C1 segment of cervical spinal cord (tissue), 14 donors: ENCODE results near the gene SHC3.
"Not testable (repeated sequence)": the region's sequence is repeated elsewhere in the genome, so short reads cannot be mapped to it uniquely, and the experiment has no call there.

ENCODE experiments used
- DNase-seq, 14 donors: peaks; one replicate each; lab custom pipeline; 2025; lab: John Stamatoyannopoulos, UW

The SHC3 gene, protein sequence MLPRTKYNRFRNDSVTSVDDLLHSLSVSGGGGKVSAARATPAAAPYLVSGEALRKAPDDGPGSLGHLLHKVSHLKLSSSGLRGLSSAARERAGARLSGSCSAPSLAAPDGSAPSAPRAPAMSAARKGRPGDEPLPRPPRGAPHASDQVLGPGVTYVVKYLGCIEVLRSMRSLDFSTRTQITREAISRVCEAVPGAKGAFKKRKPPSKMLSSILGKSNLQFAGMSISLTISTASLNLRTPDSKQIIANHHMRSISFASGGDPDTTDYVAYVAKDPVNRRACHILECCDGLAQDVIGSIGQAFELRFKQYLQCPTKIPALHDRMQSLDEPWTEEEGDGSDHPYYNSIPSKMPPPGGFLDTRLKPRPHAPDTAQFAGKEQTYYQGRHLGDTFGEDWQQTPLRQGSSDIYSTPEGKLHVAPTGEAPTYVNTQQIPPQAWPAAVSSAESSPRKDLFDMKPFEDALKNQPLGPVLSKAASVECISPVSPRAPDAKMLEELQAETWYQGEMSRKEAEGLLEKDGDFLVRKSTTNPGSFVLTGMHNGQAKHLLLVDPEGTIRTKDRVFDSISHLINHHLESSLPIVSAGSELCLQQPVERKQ

DNA sequence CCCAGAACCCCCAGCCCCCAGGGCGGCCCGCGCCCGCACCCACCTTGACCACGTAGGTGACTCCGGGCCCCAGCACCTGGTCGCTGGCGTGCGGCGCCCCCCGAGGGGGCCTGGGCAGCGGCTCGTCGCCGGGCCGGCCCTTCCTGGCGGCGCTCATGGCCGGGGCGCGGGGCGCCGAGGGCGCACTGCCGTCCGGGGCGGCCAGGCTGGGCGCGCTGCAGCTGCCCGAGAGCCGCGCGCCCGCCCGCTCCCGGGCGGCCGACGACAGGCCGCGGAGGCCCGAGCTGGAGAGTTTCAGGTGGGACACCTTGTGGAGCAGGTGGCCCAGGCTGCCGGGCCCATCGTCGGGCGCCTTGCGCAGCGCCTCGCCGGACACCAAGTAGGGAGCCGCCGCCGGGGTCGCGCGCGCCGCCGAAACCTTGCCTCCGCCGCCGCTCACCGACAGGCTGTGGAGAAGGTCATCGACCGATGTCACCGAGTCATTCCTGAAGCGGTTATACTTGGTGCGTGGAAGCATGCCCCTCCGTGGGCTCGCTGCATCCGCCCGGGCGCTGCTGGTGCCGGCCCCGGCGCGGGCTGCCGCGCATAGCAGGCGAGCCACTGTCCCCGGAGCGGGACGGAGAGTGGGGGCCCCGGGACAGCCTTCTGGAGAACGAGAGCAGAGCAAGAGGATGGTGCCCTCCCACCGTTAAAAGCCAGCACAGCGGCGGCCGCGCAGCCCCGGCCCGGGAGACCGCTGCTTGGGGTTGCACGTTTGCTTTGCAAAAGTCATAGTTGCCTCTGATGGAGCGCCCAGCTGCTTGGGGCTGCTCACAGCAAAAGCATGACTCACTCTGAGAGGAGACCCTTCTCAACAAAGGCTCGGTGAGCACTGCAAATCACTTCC lies at the start of gene SHC3:
TSS of gene SHC3 (minus strand) at position 875 of the 886 bp plus-strand sequence. CDS start at position 517, 358 bp downstream.
- peak in 1 of 14 donors; percentile 7 for DNase-seq

DNA sequence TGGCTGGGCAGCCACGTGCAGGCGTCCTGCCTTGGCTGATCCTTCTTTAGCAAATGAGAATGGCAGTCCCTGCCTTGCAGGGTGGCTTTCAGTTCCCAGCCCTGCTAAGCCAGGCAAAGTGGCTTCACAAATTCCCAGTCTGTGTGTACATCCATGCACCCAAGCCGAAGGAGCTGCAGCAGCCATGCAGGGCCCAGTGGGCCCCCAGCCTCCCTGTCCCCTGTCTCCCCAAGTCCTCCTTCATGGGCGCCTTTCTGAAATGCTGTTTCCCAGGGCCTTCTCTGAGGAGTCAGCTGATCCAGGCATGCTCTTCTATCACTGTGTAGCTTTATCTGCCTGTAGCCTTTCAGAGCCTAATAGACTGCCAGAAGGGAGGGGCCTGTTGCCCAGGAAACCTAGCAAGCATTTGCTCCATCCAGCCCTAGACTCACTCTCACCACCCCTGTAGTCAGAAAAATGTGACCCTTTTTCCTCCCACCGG lies 47.4 kb upstream of the SHC3 start:
- no peak for DNase-seq

DNA sequence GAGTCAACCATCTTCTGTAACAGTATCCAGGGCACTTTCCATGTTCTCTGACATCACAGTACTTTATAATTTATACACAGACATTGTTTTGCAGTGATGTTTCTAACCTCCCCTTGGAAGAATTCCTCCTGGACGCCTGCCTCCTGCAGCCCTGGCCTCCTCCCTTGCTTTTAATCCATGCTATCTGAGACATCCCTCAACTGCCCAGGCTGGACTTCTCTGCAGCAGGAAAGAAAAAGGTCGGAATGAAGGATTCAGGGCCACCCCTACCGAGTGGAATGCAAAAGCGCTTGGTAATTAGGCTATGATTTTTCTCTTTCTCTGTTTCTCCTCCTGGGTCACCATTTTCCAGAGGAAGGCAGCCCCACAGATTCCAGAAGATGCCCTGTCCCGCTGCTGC lies 47.0 kb upstream of the SHC3 start:
- no peak for DNase-seq

DNA sequence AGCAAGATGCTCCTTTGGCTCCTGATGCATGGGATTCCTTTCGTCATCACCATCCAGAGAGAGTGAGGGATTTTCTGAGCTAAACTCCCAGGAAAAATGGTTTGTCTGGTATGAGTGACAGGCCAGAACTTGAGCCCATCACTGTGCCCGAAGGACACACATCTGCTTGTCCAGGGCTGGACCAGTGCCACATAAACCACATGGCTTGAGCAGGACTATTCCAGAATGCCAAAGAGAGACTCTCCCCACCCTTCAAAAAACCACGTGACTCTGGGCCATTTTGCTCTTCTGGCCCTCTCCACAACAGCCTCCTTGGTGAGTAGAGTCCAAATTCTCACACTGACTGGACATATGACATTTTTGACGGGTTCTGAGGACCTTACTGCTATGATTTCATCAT lies 46.4 kb upstream of the SHC3 start:
- no peak for DNase-seq

DNA sequence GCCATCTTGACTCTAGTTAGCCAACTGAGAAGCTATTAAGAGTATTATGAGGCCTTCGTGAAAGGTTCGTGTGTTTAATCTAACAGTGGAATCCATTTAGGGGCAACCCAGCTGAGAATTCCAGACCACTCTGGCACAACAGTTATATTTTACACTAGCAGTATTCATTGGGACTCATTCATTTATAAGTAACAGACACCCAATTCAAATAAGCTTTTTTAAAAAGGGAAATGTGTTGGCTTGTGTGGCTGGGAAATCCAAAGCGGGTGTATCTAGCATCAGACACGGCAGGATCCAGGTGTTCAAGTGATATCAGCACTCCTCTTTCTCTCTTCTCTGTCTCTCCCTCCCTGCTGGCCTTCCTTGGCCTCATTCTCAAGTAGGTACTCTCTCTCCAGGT lies 46.0 kb upstream of the SHC3 start:
- no peak for DNase-seq

DNA sequence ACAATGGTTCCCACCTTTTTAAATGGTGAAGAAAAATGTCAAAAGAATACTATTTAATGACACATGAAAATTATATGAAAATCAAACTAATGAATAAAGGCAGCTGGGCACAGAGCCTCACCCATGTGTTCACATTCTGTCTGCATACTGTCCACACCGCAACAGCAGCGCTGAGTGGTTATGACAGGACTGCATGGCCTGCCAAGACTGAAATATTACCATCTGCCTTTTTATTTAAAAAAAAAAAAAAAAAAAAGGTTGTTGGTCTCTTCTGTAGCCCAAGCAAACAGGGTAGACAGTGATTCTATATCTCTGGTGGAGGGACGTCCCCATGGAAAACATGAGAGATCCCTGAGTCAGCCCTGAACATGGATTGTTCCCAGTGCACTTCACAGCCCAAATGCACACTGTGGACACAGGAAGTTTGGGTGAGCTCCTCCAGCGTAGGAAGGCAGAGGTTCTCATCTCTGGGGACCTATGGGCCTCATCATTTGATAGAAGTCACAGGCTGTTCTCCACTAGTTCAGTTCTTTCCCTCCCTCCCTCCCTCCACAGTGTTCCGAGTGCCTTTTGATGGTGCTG lies 44.9 kb upstream of the SHC3 start:
- no peak for DNase-seq

DNA sequence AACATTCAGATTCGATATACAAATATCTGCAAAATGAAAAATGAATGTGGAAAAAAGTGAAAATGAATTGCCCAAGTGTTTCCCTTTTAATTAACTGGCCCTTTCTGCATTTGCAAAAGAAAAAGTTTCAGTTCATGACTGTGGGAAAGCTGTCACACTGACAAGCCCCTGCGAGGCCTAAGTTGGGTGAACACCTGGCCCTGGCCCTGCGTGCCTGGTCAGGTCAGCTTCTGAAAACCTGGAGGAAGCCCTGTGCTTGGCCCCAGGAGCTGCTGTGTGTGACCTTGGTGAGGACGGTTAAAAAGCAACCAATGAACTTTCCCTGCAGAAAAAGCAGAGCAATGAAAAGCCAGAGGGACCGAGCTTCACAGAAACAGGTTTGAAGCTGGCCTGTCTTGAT lies 41.0 kb upstream of the SHC3 start:
- no peak for DNase-seq

DNA sequence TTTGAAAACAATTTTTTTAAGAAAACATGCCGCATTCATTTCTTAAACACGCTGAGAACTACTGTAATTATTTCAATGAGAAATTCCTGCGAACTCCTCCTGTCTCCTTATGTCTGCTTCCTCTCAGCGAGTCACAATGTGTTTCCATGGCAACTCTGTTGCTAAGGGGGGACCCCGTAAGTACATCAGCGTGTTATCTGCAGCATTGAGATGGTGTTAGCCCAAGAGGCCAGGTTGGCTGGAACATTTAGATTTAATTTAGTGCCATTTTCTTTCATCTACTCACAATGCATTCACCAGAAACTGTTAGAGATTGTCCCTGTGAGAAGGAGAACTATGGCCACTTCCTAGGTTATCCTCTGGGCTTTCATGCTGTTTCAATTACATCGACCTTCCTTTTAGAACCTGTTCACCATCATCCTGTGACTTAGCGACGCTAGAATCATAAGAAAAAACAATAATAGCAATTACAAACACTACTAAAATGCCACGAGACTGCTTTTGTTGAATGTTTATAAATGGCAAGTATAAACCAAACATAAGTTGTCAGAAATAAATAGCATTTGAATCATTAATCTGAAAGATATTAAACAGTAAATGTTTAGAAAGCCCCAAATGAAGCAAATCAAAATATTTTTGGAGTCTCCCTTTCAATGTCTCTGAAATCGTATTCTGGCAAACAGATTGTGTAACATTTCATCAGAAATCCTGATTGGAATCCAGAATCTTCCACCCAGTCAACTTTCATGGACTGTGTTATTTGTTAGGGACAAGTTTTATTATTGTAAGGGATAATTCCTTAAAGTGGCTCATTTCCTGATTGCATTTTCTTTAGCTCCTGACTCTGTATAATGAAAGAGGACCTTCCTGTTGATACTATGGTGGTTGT lies 39.7 kb upstream of the SHC3 start:
- DNase-seq: no peak

DNA sequence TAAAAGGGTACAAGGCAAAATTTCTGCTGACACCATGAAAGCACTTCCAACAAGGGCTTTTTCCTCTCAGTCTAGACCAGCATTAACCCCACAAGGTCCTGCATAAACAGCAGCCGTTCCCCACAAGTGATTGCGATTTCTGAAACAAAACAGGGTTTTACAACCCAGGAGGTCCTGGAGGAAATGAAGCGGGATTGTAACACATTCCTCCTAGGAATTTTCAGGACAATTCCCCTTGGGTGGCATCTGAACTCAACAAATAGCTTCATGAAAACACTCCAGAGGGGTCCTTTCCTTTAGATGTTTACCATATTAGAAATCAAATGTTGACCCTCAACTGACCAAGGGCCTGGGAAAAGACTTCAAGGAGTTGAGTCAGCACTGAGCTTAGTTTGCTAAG lies 36.7 kb upstream of the SHC3 start:
- no peak for DNase-seq

DNA sequence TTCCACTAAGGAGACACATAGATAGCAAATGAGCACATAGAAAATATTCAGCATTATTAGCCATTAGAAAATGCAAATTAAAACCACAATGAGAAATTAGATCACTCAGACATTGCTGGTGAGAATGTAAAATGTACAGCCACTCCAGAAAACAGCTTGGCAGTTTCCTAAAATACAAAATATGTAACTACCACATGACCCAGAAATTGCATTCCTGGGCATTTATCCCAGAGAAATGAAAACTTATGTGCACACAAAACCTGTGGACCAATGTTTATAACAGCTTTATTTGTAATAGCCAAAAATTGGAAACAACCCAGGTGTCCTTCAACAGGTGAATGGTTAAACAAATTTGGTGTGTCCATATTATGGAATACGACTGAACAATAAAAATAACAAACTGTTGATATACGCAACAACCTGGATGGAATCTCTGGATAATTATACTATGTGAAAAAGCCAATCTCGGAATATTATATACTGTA lies 34.8 kb upstream of the SHC3 start:
- no peak for DNase-seq

DNA sequence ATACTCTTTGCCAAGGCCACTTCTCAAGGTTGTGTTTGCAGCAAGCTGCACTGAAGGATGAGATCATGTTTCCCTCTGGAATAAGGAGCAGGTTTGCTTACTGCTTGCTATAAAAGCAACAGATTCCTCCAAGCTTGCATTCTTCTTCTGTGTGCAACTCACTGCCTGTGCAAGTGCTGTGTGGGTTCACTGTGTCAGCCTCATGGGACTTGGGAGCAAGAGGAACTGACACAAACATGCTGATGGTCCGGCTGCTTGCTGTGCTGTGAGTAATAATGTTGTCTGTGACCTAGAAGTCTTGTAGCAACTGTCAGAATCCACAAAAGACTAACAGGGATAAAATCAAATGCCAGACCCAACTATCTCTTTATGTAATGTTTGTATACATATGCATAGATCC lies 33.6 kb upstream of the SHC3 start:
- no peak for DNase-seq

DNA sequence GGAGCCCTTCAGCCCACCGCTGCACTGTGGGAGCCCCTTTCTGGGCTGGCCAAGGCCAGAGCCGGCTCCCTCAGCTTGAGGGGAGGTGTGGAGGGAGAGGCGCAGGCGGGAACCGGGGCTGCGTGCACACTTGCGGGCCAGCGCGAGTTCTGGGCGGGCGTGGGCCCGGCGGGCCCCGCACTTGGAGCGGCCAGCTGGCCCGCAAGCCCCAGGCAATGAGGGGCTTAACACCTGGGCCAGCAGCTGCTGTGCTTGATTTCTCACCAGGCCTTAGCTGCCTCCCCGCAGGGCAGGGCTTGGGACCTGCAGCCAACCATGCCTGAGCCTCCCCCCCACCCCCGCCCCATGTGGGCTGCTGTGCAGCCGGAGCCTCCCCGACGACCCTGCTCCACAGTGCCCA lies 30.7 kb upstream of the SHC3 start:
- DNase-seq: not testable (repeated sequence)

DNA sequence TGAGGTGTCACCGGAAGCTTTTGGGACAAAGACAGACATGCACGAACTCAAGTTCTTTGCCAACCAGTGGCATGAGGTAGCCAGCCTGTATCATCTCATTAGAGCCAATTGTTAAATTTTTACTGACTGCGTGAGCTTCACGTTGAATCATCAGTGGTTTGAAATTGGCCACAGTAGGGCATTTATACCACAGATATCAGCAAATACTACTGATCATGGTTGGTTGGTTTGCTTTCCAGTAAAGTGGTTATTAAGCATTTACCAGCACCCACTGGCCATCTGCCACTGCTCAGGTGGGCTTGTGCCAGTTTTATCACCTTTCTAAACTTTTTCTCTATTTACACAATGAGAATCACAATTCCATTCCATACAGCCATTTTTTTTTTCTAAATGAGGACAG lies 28.4 kb upstream of the SHC3 start:
- no peak for DNase-seq

DNA sequence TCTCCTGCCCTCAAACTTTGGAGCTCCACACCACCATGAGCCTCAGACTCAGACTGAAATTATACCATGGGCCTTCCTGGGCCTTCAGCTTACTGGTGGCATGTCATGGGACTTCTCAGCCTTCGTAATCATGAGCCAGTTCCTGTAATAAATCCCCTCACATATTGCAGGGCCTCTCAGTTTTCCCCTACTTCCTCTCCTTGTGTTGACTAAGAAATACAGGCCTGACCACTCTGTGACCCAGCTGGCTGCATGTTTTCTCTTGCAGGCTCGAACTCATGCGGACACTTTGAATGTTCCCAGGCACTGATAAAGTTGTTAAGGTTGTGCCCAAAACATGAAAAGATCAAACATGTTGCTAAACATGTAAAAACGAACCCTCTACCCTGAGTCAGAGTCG lies 26.2 kb upstream of the SHC3 start:
- DNase-seq: no peak

DNA sequence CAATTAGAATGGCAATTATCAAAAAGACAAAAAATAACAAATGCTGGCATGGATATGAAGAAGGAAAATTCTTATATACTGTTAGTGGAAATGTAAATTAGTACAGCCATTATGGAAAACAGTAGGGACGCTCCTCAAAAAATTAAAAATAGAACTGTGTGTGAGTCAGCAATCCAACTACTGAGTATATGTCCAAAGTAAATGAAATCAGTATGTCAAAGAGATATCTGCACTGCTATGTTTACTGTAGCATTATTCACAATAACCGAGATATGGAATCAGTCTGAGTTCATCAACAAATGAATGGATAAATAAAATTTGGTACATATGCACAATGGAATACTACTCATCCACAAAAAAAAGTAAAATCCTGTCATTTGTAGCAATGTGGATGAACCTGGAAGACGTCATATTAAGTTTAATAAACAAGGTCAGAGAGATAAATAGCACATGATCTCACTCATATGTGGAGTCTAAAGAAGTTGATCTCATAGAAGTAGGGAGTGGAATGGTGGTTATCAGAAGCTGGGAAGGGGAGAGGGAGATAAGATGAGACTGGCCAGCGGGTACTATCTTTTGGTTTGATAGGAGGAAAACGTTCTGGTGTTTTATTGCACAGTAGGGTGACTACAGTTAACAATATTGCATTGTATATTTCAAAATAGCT lies 16.6 kb upstream of the SHC3 start:
- DNase-seq: no peak

DNA sequence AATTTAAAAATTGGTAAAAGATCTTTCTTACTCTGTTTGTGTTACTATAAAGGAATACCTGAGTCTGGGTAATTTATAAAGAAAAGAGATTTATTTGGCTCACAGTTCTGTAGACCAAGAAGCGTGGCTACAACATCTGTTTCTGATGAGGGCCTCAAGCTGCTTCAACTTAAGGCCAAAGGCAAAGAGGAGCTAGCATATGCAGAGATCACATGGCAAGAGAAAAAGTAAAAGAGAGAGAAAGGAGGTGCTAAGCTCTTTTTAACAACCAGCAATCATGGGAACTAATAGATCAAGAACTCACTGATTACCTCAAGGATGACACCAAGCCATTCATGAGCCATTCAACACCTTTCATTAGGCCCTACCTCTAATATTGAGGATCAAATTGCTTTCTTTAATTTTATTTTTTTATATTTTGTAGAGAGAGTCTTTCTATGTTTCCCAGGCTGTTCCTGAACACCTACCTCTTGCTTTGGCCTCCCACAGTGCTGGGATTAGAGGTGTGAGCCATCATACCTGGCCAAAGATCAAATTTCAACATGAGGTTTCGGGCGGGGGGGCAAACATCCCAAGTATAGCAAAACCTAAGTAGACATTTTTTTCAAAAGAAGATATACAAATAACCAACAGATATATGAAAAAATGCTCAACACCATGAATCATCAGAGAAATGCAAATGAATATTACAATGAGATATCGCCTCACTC lies 16.0 kb upstream of the SHC3 start:
- DNase-seq: no peak

DNA sequence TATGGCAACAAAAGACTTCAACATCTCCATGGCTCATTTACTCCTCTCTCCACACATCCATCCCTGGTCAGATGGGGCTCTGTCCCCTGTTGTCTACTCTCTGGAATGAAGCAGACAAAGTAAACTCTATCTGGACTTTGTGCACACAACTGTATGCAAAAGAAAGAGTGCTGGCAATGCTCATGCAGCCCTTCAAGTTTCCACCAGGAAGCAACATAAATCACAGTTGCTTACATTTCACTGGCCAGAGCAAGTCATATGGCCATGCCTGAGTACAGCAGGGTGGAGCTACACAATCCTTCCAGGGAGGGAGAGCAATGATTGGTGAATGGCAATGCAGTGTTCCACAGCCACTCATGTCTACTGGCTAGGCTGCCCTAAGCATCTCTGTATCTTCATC lies 12.4 kb upstream of the SHC3 start:
- no peak for DNase-seq

DNA sequence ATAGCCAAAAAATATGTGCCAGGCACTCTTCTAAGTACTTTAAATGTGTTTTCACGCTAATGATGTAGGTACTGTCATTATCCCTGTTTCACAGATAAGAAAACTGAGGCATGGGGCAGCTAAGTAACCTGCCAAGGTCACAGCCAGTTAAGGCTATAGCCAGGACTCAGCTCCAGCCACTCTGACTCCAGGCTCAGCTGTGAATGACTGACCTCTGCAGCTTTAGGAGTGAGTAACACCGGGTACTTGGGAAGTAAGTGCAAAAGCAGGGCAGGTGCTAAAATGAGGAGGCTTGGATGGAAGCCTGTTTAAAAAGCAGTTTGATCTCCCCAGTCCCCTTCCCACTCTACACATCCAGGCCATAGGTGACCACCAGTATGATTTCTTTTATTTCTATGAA lies 10.6 kb upstream of the SHC3 start:
- no peak for DNase-seq

DNA sequence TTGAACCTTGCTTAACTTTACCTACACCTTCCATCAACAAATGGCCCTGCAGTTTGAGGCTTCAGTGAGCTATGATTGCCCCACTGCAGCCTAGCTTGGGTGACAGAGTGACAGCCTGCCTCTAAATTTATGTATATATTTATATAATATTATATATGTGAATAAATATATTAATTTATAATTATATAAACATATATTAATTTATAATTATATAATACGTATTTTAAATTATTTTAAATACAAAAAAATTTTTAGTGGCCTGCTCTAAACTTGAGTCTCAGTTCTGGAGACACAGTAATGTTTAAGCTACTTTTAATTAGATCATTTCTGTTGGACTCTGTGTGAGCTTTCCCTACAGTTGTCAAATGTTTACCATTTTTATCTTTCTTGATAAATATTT lies 9.3 kb upstream of the SHC3 start:
- no peak for DNase-seq

DNA sequence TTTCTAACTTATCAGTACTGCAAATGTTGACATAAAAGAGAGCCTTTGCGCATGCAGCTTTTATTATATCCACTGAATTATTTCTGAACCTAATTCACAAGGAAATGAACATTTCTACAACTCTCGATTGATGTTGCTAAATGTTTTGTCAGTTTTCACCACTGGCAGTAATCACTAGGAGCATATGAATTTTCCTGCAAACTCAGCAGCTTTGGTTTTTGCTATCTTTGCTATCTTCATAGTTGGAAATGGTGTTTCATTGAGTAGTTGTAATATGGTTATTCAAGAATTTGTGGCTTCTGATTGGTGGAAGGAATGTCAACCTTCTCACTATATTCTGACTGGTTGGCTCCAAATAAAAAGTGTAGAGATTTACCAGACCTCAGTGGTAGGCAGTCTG lies 8.9 kb upstream of the SHC3 start:
- DNase-seq: no peak
